Gastrocnemius medialis (tissue), 4 donors: ENCODE results near the gene PWP1.

Experiments
- CTCF ChIP-seq, 5 experiments: fragments of 450-650 bp in 3 of 5; fragments of 200-600 bp in 2 of 5; sonication (generic) in 2 of 5; IDR thresholded peaks in 4 of 5; conservative IDR thresholded peaks in 1 of 5; 1 replicate in 4 of 5; 2 replicates in 1 of 5; pipeline ENCODE4 v1.5.1; 2016 to 2019; ENCODE audit warnings: antibody characterized with exemption in 5 of 5, mild to moderate bottlenecking in 3 of 5, moderate library complexity in 3 of 5
- POLR2A ChIP-seq, 2 donors: fragments of 450-650 bp; IDR thresholded peaks; one replicate each; pipeline ENCODE4 v1.6.1; 2017; ENCODE audit warnings: antibody characterized with exemption in 2 of 2, mild to moderate bottlenecking in 2 of 2, moderate library complexity in 2 of 2

DNA sequence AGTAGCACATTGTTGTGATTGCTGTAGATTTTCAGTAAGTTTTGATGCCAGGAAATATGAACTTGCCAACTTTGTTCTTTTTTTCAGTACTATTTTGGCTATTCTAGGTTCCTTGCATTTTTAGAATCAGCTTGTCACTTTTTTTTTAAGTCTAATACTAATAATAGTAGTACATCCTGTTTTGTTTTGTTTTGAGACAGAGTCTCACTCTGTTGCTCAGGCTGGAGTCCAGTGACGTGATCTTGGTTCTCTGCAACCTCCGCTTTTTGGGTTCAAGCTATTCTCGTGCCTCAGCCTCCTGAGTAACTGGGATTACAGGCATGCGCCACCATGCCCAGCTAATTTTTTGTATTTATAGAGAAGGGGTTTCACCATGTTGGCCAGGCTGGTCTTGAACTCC is 16.5 kb downstream of the PWP1 start:
- TF ChIP-seq CTCF (IDR thresholded peaks at IDR 0.05 in 4 of 5, conservative IDR thresholded peaks at IDR 0.05 in 1 of 5), result no peak
- TF ChIP-seq POLR2A (IDR thresholded peaks at IDR 0.05), result no peak
